NCI-H128 (cell line): ENCODE data around the gene GATA5.

Experiments used
- DNase-seq: peaks from one replicate; lab custom pipeline; 2025; ENCODE audit not compliant: unreplicated experiment; lab: John Stamatoyannopoulos, UW

The GATA5 gene

GRCh38 chr20:62473717-62474603, 1.8 kb downstream of the GATA5 start:
- DNase-seq = no peak

- DNase-seq = no peak
Measured at GRCh38 chr20:62472941-62473585, 2.7 kb downstream of the GATA5 start.

- no peak for DNase-seq
Measured at GRCh38 chr20:62472138-62472940, 3.5 kb downstream of the GATA5 start.

- no peak for DNase-seq
Measured at GRCh38 chr20:62470459-62470858, 5.3 kb downstream of the GATA5 start.

GRCh38 chr20:62470001-62470400, 5.8 kb downstream of the GATA5 start:
- DNase-seq = no peak

GRCh38 chr20:62469352-62469751, 6.4 kb downstream of the GATA5 start:
- DNase-seq = no peak

GRCh38 chr20:62466806-62467537, 8.8 kb downstream of the GATA5 start:
- no peak for DNase-seq

- no peak for DNase-seq
Measured at GRCh38 chr20:62466072-62466760, 9.6 kb downstream of the GATA5 start.

GRCh38 chr20:62464990-62465389, 10.8 kb downstream of the GATA5 start:
- DNase-seq = no peak

GRCh38 chr20:62464425-62464770, 11.4 kb downstream of the GATA5 start:
- DNase-seq = no peak

- no peak for DNase-seq
Measured at GRCh38 chr20:62463651-62464424, 12.0 kb downstream of the GATA5 start.

- DNase-seq = no peak
Measured at GRCh38 chr20:62462976-62463592, 12.7 kb downstream of the GATA5 start.

GRCh38 chr20:62461834-62462233, 14.0 kb downstream of the GATA5 start:
- DNase-seq = no peak

- DNase-seq = no peak
Measured at GRCh38 chr20:62461157-62461556, 14.6 kb downstream of the GATA5 start.

GRCh38 chr20:62460678-62461077, 15.1 kb downstream of the GATA5 start:
- no peak for DNase-seq

- DNase-seq = no peak
Measured at GRCh38 chr20:62459488-62459887, 16.3 kb downstream of the GATA5 start.

GRCh38 chr20:62458275-62459251, 17.2 kb downstream of the GATA5 start:
- DNase-seq = no peak

GRCh38 chr20:62457831-62458230, 18.0 kb downstream of the GATA5 start:
- no peak for DNase-seq
